ENCODE results near the gene KIF24. TPM values are rescaled to one million over a fixed set of nuclear protein-coding genes. Genes with fewer than 3 reads are reported as not detected.

Gene KIF24
- total RNA-seq, 1 donor from 2014 or later = 9.6 TPM

- Mint-ChIP-seq H3K4me1 (ENCODE audit: unreplicated experiment) (no peaks in the 10 kb centered on the region), H3K27ac (no peak overlapping the region), H3K27me3 (no peaks in the 10 kb centered on the region), H3K36me3 (peaks cover 6% of the 10 kb centered on the region), H3K9me3 (no peaks in the 10 kb centered on the region), H3K4me3 (no peak overlapping the region)
- TF ChIP-seq CTCF (conservative IDR thresholded peaks at IDR 0.05) = no peak
- DNase-seq (ENCODE audit: extremely low spot score, unreplicated experiment) = no peak
Observed at GRCh38 chr9:34289159-34289558, 39.9 kb downstream of the KIF24 start.

- DNase-seq (ENCODE audit: extremely low spot score, unreplicated experiment) = no peak
- Mint-ChIP-seq H3K4me1 (ENCODE audit: unreplicated experiment) (no peaks in the 10 kb centered on the region), H3K9me3 (no peaks in the 10 kb centered on the region), H3K36me3 (peaks cover 10% of the 10 kb centered on the region), H3K27me3 (no peaks in the 10 kb centered on the region), H3K4me3 (no peak overlapping the region), H3K27ac (no peak overlapping the region)
- TF ChIP-seq CTCF (conservative IDR thresholded peaks at IDR 0.05) = no peak
Observed at GRCh38 chr9:34282096-34282495, 47.0 kb downstream of the KIF24 start.

GRCh38 chr9:34279411-34279810, 49.7 kb downstream of the KIF24 start:
- TF ChIP-seq CTCF (conservative IDR thresholded peaks at IDR 0.05) = no peak
- Mint-ChIP-seq H3K36me3 (peaks cover 3% of the 10 kb centered on the region), H3K4me3 (no peak overlapping the region), H3K27me3 (no peaks in the 10 kb centered on the region), H3K9me3 (no peaks in the 10 kb centered on the region), H3K27ac (no peak overlapping the region), H3K4me1 (ENCODE audit: unreplicated experiment) (no peaks in the 10 kb centered on the region)
- DNase-seq (ENCODE audit: extremely low spot score, unreplicated experiment) = no peak

Other genes with a start within 250 kb of the KIF24 start
- gene DCAF12, start 202.6 kb downstream of the KIF24 start, total RNA-seq (ENCODE audit: low replicate concordance) = 42.4 and 45.3 TPM in 2 replicates
- 35.9 and 46.2 TPM in 2 replicates for gene UBAP1, start 150.2 kb downstream of the KIF24 start, total RNA-seq (ENCODE audit: low replicate concordance)
- gene NUDT2, start 301 bp upstream of the KIF24 start, total RNA-seq (ENCODE audit: low replicate concordance) = 25.1 and 25.4 TPM in 2 replicates
- 11.6 and 24.5 TPM in 2 replicates for gene MYORG, start 47.6 kb upstream of the KIF24 start, total RNA-seq (ENCODE audit: low replicate concordance)
- 13.4 and 22.4 TPM in 2 replicates for gene FAM219A, start 129.3 kb upstream of the KIF24 start, total RNA-seq (ENCODE audit: low replicate concordance)
- gene DNAI1, start 129.5 kb upstream of the KIF24 start, total RNA-seq (ENCODE audit: low replicate concordance) = 0.69 and 4.4 TPM in 2 replicates
- 0.95 and 5.5 TPM in 2 replicates for gene ENHO, start 193.7 kb upstream of the KIF24 start, total RNA-seq (ENCODE audit: low replicate concordance)

Data from type B pancreatic cell (in vitro differentiated cells).